ENCODE data around the gene DNAJC1.
A peak's percentile ranks its signal among the peaks of the same experiment; 100 is the strongest.
"Not testable (repeated sequence)": the region's sequence is repeated elsewhere in the genome, so short reads cannot be mapped to it uniquely, and the experiment has no call there.

Gene DNAJC1

DNA sequence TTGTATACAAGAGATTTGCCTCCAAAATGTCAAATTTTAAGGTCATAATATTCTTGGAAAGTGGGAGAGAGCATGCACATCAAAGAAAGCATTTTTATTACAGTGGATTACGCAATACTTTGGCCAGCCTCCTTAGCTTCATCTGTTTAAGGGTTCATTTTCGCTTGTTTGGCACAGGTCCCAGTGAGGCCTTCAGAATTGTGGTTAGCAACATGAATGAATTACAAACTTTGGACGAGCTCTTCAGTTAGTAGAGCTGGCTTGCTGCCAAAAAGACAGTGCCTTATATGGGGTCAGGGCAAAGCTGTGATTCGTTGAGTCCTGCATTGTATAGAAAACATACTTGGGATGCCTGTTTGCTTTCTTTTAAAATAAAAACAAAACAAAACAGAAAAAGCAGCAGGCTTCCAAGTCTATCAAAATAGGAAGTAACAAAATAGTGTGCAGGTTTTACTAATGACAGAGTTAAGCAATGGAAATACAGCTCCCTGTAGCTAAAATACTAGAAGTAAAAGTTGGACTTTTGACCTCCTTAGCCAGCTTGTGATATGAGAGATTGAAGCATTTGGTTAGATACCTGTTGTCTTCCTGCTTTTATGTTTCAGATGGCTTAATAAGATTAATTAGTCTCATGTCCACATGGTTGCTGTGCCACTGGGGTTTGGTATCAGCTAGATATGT is 278.7 kb downstream of the DNAJC1 start:
- peak; percentile 95 for DNase-seq (ENCODE audit: low spot score)

DNA sequence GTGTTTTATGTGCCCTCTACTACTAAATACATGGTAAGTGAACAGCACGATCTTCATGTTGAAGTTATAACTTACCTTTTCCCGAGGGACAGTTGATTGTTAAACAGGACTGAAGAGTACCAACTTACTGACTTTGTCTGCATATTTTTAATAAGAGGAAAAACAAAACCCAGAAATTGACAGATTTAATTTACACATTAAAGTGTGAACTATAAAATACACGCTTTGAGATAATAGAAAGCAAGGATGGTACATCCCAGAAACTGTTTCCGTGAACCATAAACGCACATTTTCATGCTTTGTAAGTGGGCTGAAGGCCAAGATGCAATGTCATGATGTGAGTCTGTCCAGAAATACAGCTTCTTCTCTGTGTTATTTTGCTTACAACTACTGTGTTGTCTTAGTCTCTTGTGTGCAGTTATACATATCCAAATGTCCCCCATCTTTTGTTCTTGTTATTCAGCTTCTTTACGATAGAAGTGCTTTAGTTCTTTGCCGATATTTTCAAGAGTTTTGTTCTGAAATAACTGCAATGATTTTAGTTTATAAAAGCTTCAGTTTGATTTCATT is 279.4 kb downstream of the DNAJC1 start:
- DNase-seq (ENCODE audit: low spot score) = no peak

DNA sequence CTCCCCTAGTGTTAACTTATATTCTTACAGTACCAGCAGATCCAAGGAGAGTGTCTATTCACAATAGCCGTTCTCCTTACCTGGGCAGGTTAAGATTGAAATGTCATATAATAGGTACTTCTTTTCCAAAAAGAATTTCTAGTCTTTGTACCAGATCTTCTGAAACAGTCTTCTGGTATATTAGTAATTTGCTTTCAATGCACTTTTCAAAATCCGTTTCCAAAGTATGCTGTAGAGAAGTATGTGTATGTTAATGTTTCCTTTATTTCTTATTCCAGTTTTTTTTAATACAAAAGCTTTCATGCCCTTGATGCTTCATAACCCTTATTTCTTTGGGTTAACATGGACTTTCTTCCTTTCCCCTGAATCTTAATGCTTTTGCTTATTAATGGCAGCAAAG is 281.3 kb downstream of the DNAJC1 start:
- no peak for DNase-seq (ENCODE audit: low spot score)

DNA sequence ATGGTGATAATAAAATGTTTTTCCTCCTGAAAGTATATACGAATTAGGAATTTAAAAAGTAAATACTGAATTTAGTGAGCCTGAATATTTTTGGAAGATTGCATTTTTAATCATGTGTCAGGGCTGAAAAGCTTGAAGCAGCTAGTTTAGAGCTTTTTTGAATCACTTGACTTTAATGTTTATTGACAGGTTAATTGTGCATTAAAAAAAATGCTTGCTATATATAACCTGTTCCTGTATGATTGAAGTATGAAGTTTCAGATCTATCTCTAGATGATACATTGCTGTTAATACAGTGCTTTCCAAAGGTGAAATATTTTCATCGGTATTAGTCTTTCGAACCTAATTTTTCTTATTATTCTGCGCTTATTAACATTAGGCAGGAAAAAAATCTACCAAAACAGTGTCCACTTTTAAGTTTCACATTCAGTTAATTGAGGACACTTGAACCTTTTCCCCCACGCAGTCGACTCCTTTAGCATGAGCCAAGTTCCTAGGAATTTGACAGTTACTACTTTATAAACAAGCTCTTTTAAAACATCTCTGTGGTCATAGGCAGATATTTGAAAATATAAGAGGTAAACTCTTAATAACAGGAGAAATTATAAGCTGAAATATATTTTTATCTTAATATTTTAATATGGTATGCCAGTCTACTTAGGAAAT is 282.4 kb downstream of the DNAJC1 start:
- DNase-seq (ENCODE audit: low spot score) = no peak

DNA sequence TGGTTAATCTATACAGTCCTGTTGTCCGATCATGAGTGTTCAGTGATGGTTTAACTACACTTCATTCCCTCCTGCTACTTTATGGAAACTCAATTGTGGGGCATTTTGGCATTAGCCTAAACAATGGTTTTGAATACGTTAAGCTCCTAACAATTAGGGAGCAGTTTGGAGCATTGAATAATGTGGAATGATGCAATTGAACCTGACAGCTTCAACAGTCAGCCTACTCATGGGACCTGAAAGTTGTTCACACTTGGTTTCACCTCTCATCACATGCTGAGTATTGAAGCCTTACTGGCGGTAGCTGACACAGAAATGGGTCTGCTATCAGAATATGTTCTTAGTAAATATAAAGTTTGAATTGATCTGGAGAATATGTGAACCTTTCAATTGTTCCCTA is 283.4 kb downstream of the DNAJC1 start:
- DNase-seq (ENCODE audit: low spot score) = no peak

DNA sequence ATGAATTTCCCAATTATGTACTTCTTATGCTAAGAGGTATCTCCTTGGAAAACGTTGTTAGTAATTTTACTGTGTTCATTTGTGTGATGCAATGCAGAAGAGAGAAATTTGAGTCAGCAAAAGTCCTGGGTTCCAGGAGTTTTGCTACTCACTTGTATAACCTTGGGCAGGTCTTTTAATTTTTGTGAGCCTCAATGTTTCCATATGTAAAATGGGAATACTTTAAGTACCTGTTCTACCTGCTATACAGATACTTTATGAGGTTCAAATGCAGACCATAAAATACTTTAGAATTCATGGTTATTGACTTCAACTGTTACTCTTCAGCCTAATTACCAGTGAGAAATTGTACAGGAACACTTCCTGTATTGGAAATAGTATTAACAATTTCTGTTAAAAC is 284.0 kb downstream of the DNAJC1 start:
- DNase-seq (ENCODE audit: low spot score) = no peak

DNA sequence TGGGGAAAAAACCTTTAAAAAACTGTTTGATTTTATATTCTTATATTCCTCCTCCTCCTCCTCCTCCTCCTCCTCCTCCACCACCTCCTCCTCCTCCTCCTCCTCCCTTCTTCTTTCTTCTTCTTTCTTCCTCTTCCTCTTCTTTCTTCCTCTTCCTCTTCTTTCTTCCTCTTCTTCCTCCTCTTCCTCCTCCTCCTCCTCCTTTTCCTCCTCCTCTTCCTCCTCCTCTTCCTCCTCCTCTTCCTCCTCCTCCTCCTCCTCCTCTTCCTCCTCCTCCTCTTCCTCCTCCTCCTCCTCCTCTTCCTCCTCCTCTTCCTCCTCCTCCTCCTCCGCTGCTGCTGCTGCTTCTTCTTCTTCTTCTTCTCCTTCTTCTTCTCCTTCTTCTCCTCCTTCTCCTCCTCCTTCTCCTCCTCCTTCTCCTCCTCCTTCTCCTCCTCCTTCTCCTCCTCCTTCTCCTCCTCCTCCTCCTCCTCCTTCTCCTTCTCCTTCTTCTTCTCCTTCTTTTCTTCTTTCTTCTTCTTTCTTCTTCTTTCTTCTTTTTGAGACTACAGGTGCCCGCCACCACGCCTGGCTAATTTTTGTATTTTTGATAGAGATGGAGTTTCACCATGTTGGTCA is 286.0 kb downstream of the DNAJC1 start:
- DNase-seq (ENCODE audit: low spot score) = not testable (repeated sequence)

DNA sequence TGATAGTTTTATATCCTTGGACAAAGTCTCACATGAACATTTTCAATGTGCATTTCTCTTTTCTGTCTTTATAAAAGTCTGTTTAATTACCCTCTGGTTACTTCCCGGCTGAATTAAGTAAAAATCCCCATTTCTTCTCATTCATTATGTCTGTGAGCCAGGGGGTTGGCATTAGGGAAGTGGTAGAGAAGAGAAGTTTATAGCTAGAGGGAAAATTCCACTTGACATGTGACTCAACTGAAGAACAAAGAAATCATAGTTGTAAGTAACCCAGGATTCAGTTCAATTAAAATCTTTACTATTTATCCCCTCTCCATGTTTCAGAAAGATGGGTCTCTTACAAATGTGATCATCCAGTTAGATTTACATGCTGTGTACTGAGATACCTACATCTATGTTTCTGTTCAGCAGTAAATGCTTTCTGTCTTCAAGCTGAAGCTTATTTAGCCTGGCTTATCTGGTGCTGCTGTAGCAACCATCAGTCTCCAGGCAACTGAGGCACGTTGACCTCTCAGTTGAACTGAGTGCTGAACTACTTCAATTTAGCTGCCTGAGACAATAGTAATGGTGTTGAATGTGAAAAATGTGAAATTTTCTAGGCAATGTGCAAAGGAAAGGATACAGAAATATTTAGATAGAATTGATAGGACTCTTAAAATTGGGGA is 287.9 kb downstream of the DNAJC1 start:
- no peak for DNase-seq (ENCODE audit: low spot score)

DNA sequence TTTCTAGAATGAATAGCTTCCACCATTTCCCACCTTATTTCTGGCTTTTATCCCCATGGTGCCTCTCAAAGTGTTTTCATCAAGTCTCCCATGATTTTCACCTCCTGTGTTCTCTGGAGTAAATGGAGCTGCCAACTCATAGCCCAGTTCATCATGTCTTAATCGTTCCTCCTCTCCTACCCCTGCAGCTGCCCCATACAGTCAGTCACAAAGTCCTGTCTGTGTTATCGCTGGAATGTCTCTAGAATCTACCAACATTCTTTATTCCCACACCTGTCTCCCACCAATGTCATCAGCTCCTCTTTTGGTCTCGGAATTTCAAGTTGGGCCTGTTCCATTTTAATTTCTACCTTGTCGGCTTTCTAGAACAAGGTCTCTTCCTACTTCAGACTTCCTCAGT is 290.6 kb downstream of the DNAJC1 start:
- DNase-seq (ENCODE audit: low spot score) = no peak

DNA sequence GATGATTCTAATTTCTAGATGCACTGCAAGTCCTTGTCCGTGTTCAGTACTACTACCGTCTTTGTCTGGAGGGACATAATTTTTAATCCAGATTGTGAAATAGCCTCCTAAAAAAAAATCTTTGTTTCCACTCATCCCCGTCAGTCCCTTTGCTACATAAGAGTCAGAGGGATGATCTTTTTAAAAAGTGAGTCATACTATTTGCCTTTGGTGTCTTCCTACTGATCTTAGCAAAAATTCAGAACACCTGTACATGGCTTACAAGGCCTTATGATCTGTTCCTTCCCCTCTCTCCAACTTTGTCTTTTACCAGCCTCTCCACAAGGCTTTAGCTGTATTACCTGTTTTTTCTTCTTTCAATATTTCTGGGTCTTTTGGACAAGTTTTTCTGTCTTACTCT is 296.0 kb downstream of the DNAJC1 start:
- no peak for DNase-seq (ENCODE audit: low spot score)
